Right lobe of liver (tissue), 6 donors: ENCODE measurements around the gene TMEM240. TPM values are rescaled to one million over a fixed set of nuclear protein-coding genes. Genes with fewer than 3 reads are reported as not detected.

Source experiments
- ATAC-seq, 4 donors: fragments of 200-7000 bp; cut with Tn5 transposase; one replicate each; pipeline ENCODE4 v1.9.1; 2020; ENCODE audit warnings: mild to moderate bottlenecking in 4 of 4, moderate library complexity in 4 of 4
- DNase-seq, 3 donors: peaks; one replicate each; pipeline ENCODE4 v3.0.0-alpha.2; 2020
- H3K27ac ChIP-seq, 3 donors: fragments of 200-600 bp; one replicate each; pipeline ENCODE4 v1.8.0; 2022
- H3K27me3 ChIP-seq, 2 donors: fragments of 200-600 bp; one replicate each; pipeline ENCODE4 v1.8.0; 2022
- H3K36me3 ChIP-seq, 4 donors: fragments of 200-600 bp; sonication (generic) in 1 of 4; one replicate each; pipeline versions ENCODE4 v1.5.1 to v1.8.0; 2017 to 2022; ENCODE audit warnings: control low read depth in 1 of 4
- H3K4me1 ChIP-seq, 4 donors: fragments of 200-600 bp; sonication (generic) in 1 of 4; one replicate each; pipeline versions ENCODE4 v1.5.1 to v1.8.0; 2017 to 2022; ENCODE audit warnings: control low read depth in 1 of 4
- H3K4me3 ChIP-seq, 3 donors: fragments of 200-600 bp; one replicate each; pipeline ENCODE4 v1.8.0; 2022
- H3K9me3 ChIP-seq, 4 donors: fragments of 200-600 bp; sonication (generic) in 1 of 4; one replicate each; pipeline versions ENCODE4 v1.5.1 to v1.8.0; 2017 to 2022; ENCODE audit warnings: control low read depth in 1 of 4
- CTCF ChIP-seq, 4 donors: fragments of 200-600 bp in 3 of 4; fragments of 450-650 bp in 1 of 4; IDR thresholded peaks; one replicate each; pipeline versions ENCODE4 v1.5.1 to v1.8.0; 2016 to 2022; ENCODE audit warnings: antibody characterized with exemption in 4 of 4, mild to moderate bottlenecking in 2 of 4
- POLR2A ChIP-seq: fragments of 450-650 bp; IDR thresholded peaks from one replicate; pipeline ENCODE4 v1.6.1; 2017; ENCODE audit warnings: antibody characterized with exemption, mild to moderate bottlenecking
- WGBS: methylation state at CpG from one replicate; pipeline ENCODE4 v1.1.6; 2018; ENCODE audit warnings: low coverage, low lambda C conversion rate; ENCODE audit not compliant: insufficient coverage; ENCODE audit errors: missing lambda C conversion rate; 5-methylcytosine and 5-hydroxymethylcytosine counted together
- intact Hi-C, 2 donors: fragments of 100-400 bp; cut with DNase I; formaldehyde crosslinking; loops; one replicate each; pipeline versions ENCODE4 v1.11.2 to v1.14.1; 2022
- total RNA-seq, 6 experiments: library from RNA; depleted of rRNA in 2 of 6; stranded (reverse); fragments of >200 nt in 2 of 6; fragmentation: NEBNext Ultra II Directional in 3 of 6; extraction: Animal tissue kit (Norgen Biotek cat#: 25700) in 3 of 6; gene quantifications; one replicate each; pipeline versions ENCODE4 v1.1.0 to v1.2.4, GENCODE V29; 2016 to 2023
- donor health status: DM: no; HTN: yes; CAD: no.
- donor health status: DM: no; HTN: no; CAD: no.
- donor health status: DM: no; HTN: no; CAD: no.
- donor health status: DM: no; HTN: yes; CAD: no.
- donor health status: DM: no; HTN: yes; CAD: no.

The TMEM240 gene
- total RNA-seq, 6 experiments from 2014 or later: 0.40 TPM; not detected in 5

- Histone ChIP-seq H3K4me1 (peaks cover 0 to 5% (median 0%) of the 10 kb centered on the region in 4 donors), H3K9me3 (no peaks in the 10 kb centered on the region), H3K4me3 (no peak overlapping the region), H3K36me3 (peaks cover 0 to 18% (median 0%) of the 10 kb centered on the region in 4 donors), H3K27me3 (no peaks in the 10 kb centered on the region), H3K27ac (no peak overlapping the region)
- TF ChIP-seq POLR2A (no peak), CTCF (IDR thresholded peaks at IDR 0.05) (no peak)
- 55% methylated on average over 16 of the region's 19 CpGs for WGBS
- ATAC-seq: peak in 3 of 4 donors; percentile 74 to 86 (median 75)
- peak in 2 of 3 donors; percentile 73 to 94 for DNase-seq
- intact Hi-C loops: no loop called here
Observed at GRCh38 chr1:1543706-1544099, 3.3 kb upstream of the TMEM240 start.

GRCh38 chr1:1542766-1543705 lies 2.6 kb upstream of the TMEM240 start:
- TF ChIP-seq POLR2A (no peak), CTCF (IDR thresholded peaks at IDR 0.05) (no peak)
- ATAC-seq: peak in 3 of 4 donors; percentile 24 to 58 (median 36)
- intact Hi-C loops: no loop called here
- Histone ChIP-seq H3K4me1 (peaks cover 0 to 5% (median 0%) of the 10 kb centered on the region in 4 donors), H3K27ac (no peak overlapping the region), H3K9me3 (no peaks in the 10 kb centered on the region), H3K27me3 (no peaks in the 10 kb centered on the region), H3K36me3 (peaks cover 0 to 18% (median 0%) of the 10 kb centered on the region in 4 donors), H3K4me3 (no peak overlapping the region)
- DNase-seq: peak in 2 of 3 donors; percentile 52 to 70
- 70% methylated on average over 13 of the region's 45 CpGs for WGBS

- H3K4me1 ChIP-seq: peaks cover 0 to 5% (median 0%) of the 10 kb centered on the region in 4 donors
- WGBS: 89% methylated on average over 10 of the region's 37 CpGs
- TF ChIP-seq CTCF (IDR thresholded peaks at IDR 0.05) (no peak), POLR2A (no peak)
Observed at GRCh38 chr1:1541956-1542765, 1.7 kb upstream of the TMEM240 start.

GRCh38 chr1:1540818-1541628 lies 599 bp upstream of the TMEM240 start:
- no peaks in the 10 kb centered on the region for H3K9me3 ChIP-seq
- no peak overlapping the region for H3K27ac ChIP-seq
- H3K36me3 ChIP-seq: peaks cover 0 to 18% (median 0%) of the 10 kb centered on the region in 4 donors
- WGBS: no CpG with 5 or more reads among the region's 53 CpGs
- H3K27me3 ChIP-seq: no peaks in the 10 kb centered on the region
- TF ChIP-seq POLR2A (no peak), CTCF (IDR thresholded peaks at IDR 0.05) (no peak)
- intact Hi-C loops: no loop called here
- DNase-seq (peak in 1 of 3 donors; percentile 59), ATAC-seq (peak in 2 of 4 donors; percentile 1 to 14)
- H3K4me1 ChIP-seq: peaks cover 0 to 5% (median 0%) of the 10 kb centered on the region in 4 donors
- peak overlapping the region; percentile 12 to 44 (median 18) for H3K4me3 ChIP-seq

More at GRCh38 chr1:1541956-1542765, 1.7 kb upstream of the TMEM240 start:
- H3K4me3 ChIP-seq: no peak overlapping the region
- intact Hi-C loops: no loop called here
- H3K27ac ChIP-seq: no peak overlapping the region
- ATAC-seq (no peak), DNase-seq (peak in 1 of 3 donors; percentile 52)
- H3K9me3 ChIP-seq: no peaks in the 10 kb centered on the region
- no peaks in the 10 kb centered on the region for H3K27me3 ChIP-seq
- peaks cover 0 to 18% (median 0%) of the 10 kb centered on the region in 4 donors for H3K36me3 ChIP-seq
